ENCODE results near the gene PHETA2.
"Not testable (repeated sequence)": the region's sequence is repeated elsewhere in the genome, so short reads cannot be mapped to it uniquely, and the experiment has no call there.

DNA sequence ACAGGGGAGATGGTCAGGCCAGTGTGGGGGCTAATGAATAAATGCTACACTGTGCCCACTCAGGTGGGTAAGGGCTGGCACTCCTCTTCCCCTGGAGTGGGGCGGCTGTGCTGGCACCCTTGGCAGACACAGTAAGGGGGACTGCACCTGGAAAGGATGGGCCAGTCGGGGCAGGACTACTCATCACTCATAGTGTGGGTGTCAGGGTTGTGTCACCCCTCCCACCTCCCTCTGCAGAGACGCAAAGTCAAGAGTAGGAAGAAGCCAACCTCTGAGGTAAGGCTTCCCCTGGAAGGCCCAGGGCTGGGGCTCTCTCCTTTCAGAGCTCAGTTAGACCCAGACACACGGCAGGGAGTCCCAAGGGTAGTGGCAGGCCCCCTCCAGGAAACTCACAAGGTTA lies 49.5 kb downstream of the PHETA2 start:
- TF ChIP-seq, protein P1, sequence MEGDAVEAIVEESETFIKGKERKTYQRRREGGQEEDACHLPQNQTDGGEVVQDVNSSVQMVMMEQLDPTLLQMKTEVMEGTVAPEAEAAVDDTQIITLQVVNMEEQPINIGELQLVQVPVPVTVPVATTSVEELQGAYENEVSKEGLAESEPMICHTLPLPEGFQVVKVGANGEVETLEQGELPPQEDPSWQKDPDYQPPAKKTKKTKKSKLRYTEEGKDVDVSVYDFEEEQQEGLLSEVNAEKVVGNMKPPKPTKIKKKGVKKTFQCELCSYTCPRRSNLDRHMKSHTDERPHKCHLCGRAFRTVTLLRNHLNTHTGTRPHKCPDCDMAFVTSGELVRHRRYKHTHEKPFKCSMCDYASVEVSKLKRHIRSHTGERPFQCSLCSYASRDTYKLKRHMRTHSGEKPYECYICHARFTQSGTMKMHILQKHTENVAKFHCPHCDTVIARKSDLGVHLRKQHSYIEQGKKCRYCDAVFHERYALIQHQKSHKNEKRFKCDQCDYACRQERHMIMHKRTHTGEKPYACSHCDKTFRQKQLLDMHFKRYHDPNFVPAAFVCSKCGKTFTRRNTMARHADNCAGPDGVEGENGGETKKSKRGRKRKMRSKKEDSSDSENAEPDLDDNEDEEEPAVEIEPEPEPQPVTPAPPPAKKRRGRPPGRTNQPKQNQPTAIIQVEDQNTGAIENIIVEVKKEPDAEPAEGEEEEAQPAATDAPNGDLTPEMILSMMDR (IDR thresholded peaks at IDR 0.05): not testable (repeated sequence)
- TF ChIP-seq POLR2A, EP300, POLR2AphosphoS5 (IDR thresholded peaks at IDR 0.05): not testable (repeated sequence)

Measured in sigmoid colon (tissue), 4 donors.